Measurements from ENCODE around the gene RHOH.

Gene RHOH

GRCh38 chr4:40190019-40190418 is 6.8 kb upstream of the RHOH start:
- Histone ChIP-seq H3K36me3 (replicated peaks) (no peaks in the 10 kb centered on the region), H3K27ac (no peak overlapping the region), H3K27me3 (replicated peaks) (no peaks in the 10 kb centered on the region), H3K4me3 (ENCODE audit: low read depth, low read length) (no peak overlapping the region)
- DNase-seq: no peak
- in situ Hi-C loops (cut with HindIII; ENCODE audit: low pct_ligation_motif_present, low sequenced_read_pairs): no loop called here
- no peak for TF ChIP-seq CTCF (IDR thresholded peaks at IDR 0.05; ENCODE audit: low read depth, low read length, missing control alignments)

DNA sequence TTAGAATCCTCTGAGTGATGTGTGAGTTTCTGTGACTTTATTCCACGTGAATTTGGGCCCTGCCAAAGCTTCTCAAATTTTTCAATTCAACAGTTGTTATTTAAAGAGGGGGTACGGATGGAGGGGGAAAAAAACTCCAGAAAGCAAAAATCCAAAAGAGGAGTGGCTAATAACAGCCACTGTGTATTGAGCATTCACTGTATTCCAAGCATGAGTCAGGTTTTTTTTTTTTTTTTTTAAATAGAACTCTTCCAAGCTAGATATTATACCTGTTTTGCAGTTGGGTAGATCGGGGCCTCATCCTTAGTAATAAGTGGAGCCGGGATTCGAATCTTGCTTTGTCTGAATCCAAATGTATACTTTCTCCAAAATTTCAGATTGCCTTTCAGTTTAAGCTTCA is 6.4 kb upstream of the RHOH start:
- H3K27me3 ChIP-seq (replicated peaks): no peaks in the 10 kb centered on the region
- in situ Hi-C loops (cut with HindIII; ENCODE audit: low pct_ligation_motif_present, low sequenced_read_pairs): no loop called here
- H3K4me3 ChIP-seq (ENCODE audit: low read depth, low read length): no peak overlapping the region
- no peak overlapping the region for H3K27ac ChIP-seq
- DNase-seq: no peak
- TF ChIP-seq CTCF (IDR thresholded peaks at IDR 0.05; ENCODE audit: low read depth, low read length, missing control alignments): no peak
- no peaks in the 10 kb centered on the region for H3K36me3 ChIP-seq (replicated peaks)

- Histone ChIP-seq H3K36me3 (replicated peaks) (no peaks in the 10 kb centered on the region), H3K27ac (no peak overlapping the region), H3K27me3 (replicated peaks) (no peaks in the 10 kb centered on the region), H3K4me3 (ENCODE audit: low read depth, low read length) (no peak overlapping the region)
- DNase-seq: no peak
- TF ChIP-seq CTCF (IDR thresholded peaks at IDR 0.05; ENCODE audit: low read depth, low read length, missing control alignments): no peak
- in situ Hi-C loops (cut with HindIII; ENCODE audit: low pct_ligation_motif_present, low sequenced_read_pairs): no loop called here
Observed at GRCh38 chr4:40190880-40191815, 5.7 kb upstream of the RHOH start.

DNA sequence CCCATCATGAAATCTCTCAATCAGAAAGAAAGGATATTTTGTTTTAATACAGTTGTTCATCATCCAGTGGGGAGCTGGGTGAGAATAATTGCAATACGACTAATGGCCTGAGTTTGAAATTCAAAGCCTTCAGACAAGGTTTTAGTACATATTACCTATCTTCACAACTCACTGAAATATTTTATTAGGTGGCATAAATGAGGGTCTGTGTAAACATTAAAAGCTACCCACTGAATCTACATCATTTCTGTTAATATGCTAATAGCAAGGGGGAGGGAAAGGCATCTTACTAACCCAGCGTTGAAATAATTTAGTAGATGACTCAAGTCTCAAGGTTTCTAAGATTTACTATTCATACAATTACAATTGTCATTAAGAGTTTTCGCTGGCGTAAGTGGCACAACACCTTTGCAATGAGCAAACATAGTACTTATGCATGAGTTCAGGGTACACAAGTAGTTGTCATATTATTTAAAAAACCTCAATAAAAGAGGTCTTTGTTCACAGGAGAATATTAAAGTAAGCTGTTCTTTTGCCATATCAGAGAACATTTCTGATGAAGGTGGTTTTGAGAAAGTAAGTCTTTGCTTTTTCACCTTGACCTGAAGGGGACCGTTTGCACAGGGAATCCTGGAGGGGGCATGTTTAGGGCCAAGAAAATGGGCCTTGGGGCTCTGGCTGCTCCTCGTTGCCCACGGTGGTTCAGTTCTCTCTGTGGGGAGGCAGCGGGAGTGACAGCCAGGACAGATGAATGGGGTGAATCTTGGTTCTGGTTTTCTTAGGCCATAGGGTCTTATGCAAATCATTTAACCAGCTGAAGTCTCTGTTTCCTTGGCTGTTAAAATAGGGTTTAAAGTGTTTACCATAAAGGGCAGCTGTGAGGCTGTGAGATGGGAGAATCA is 4.5 kb upstream of the RHOH start:
- H3K4me3 ChIP-seq (ENCODE audit: low read depth, low read length): no peak overlapping the region
- in situ Hi-C loops (cut with HindIII; ENCODE audit: low pct_ligation_motif_present, low sequenced_read_pairs): no loop called here
- no peaks in the 10 kb centered on the region for H3K36me3 ChIP-seq (replicated peaks)
- H3K27ac ChIP-seq: no peak overlapping the region
- no peak for DNase-seq
- no peak for TF ChIP-seq CTCF (IDR thresholded peaks at IDR 0.05; ENCODE audit: low read depth, low read length, missing control alignments)
- no peaks in the 10 kb centered on the region for H3K27me3 ChIP-seq (replicated peaks)

GRCh38 chr4:40193016-40193571 is 3.7 kb upstream of the RHOH start:
- Histone ChIP-seq H3K27me3 (replicated peaks) (no peaks in the 10 kb centered on the region), H3K27ac (no peak overlapping the region), H3K4me3 (ENCODE audit: low read depth, low read length) (no peak overlapping the region), H3K36me3 (replicated peaks) (no peaks in the 10 kb centered on the region)
- no peak for TF ChIP-seq CTCF (IDR thresholded peaks at IDR 0.05; ENCODE audit: low read depth, low read length, missing control alignments)
- no peak for DNase-seq
- in situ Hi-C loops (cut with HindIII; ENCODE audit: low pct_ligation_motif_present, low sequenced_read_pairs): no loop called here

Data from brain microvascular endothelial cell (primary cell).